Kidney tubule cell (primary cell): ENCODE data around the gene CCDC68.

Experiments
- DNase-seq: peaks from one replicate; pipeline ENCODE4 v3.0.0-alpha.2; 2018; ENCODE audit warnings: low spot score

CCDC68 gene

DNA sequence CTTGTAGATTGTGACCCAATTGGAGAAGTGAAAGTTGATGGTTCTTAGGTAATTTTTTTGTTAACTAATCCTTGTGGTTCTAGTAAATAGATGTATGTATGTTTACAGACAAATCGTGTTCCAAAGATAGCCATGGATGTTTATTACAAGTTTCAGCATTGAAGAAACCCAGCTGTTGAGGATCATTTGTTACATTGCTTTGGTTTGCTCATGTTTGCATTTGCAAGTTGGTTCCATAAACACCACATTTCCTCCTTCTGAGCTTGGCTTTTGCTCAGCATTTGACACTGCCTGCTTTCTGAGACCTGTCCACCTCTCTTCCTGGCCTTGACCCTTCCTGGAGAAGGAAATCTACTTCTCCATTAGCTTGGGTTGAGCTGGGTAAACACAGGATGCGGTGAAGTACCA is 1.8 kb upstream of the CCDC68 start:
- DNase-seq = no peak

DNA sequence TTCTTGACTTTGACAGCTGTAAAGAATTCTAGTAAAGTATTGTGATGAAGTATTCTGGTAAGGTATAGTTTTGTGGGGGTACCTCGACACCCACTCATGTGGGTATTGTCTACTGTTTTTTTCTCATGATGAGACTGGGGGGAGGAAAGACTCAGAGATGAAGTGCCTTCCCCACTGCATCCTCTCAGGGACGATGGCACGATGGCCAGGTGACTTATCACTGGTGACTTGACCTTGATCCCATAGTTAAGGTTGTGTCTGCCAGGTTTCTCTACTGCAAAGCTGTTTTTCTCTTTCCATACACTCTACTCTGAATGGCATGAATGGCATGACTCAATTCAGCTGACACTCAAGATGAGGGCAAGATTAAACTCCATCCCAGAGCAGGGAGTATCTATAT is 936 bp upstream of the CCDC68 start:
- DNase-seq = no peak

DNA sequence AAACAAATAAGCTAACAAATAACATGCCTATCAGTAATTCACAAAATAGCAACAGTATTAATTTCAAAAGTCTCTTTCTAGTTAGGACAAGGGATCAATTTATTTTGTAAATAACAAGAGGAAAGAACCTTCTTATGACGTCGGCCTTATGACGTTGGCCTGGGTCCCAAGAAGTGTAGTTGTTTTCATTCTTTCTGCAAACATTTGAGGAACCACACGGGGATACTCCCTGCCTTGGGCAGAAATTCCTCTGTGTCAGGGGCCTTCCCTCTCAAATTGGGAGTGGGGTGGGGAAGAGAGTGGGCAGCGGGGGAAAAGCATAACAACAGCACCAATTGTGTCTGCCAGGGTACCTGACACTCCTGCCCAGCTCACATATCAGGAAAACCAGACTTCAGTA is 1.3 kb downstream of the CCDC68 start:
- DNase-seq = no peak

DNA sequence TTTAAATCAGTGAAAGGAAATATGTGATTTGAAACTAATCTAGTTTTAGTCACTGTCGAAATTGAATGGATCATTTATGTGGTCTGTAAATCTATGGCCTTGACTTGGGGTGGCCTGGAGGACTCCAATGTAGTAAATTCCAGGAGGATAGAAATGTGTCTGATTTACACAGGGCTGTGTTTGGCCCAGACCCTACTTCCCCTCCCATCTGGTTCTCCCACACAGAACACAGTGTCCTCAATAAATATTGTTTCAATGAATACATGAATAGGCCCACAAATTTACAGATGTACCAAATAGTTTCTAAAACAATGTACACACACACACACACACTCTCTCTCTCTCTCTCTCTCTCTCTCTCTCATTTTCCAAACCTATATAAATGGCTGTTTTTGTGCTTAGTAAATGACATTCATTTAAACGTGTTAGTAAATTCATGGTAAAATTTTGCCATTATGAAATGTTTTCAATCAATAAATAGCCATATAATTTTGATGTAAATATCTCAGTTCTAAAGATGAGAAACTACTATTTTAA is 1.9 kb downstream of the CCDC68 start:
- no peak for DNase-seq

DNA sequence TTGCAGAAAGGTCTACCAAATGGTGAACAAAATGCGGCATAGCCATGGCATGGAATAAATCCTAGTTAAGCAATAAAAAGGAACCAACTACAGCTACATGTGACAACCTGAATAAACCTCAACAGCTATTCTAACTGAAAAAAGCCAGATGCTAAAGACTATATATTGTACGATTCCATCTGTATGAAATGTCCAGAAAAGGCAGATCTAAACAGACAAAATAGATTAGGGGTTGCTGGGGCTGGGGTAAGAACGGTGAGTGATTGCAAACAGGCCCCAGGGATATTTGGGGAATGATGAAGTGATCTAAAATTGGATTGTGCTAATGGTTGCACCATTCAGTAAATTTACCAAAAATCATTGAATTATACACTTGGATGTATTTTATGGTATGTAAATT is 2.8 kb downstream of the CCDC68 start:
- no peak for DNase-seq

DNA sequence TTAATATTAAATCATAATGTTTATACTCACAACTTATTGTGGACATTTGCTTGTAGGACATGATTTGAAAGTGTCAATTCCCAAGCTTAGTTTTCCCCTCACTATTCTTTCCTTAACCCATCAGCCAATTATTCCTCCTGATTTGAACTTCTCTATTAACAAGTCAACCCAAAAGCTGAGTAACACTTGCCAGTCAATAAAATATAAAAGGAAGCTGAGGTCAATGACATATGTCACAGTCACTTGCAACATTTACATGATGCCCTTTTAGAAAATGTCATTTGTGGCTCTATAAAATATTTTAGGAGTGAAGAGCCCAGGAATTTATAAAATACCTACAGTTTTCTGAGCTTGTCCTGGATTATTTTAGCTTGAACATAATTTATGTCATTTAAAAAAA is 7.2 kb downstream of the CCDC68 start:
- no peak for DNase-seq

DNA sequence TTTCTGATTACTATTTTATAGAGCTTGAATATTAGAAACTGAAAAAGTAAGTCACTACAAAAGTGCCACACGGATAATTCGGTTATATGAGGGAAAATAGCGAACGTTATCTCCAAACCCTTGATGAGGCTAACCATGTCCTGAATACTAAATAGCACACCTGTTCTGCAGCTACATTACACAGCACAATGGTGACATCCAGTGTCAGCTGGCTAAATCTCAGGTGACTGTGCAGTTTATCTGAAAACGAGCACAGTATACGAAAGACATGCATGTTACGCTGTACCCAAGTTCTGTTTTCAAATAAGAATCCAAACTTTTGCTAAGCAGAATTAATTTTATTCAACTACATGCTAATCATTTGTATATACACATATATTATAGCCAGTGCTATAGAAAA is 9.0 kb downstream of the CCDC68 start:
- peak; percentile 22 for DNase-seq

DNA sequence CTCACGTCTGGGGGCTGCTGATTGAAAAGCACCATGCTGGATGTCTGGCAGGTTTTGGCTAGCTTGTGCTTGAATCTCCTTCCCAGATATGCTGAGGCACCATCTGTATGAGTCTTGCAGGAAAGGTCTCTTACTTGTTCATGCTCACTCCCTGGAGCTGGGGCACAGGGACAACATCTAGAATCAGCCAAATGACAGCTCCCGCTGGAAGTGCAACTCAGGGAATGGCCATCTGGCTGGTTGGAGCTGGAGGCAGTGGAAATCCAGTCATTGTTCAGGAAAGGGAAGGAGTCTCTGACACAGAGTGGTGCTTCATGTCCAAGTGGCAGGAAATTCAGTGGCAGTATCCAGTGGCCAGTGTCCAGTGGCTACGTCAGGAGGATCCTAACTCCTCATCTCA is 9.7 kb downstream of the CCDC68 start:
- DNase-seq = no peak

DNA sequence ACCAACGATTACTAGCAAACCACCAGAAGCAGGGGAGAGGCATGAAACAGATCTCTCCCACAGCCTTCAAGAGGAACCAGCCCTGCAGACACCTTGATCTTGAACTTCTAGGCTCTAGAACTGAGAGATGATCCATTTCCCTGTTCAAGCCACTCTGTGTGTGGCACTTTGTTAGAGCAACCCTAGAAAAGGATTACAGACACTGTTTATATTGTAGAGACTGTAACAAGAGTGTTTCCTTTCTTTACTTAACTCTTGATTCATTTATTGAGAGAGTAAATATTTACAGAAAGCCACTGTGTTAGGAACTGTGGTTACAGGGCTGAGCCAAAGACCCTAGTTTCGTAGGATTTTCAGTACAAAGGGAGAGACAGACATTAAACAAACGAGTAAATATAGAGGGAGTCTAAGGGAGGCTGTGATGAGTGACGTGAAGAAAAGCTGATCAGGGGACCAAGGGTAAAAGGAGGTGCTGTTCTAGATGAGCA is 10.9 kb downstream of the CCDC68 start:
- DNase-seq = no peak

DNA sequence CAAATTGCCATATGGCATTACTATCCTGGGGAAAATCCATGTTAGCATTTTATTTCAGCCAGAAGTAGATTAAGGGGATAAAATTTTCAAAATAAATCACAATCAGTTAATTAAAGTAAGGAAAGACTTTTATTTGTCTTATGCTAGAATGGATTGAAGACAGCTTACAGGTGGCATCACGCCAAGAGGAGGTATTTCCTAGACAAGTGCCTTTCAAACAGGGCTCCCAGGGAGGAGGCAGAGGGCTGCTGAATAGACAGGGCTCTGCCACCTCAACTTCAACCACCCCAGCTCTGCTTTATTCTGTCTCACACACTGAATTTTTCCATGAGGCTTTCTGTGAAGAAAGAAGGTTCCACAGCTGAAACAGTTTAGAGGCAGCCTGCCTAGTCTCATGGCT is 12.2 kb downstream of the CCDC68 start:
- peak; percentile 9 for DNase-seq

DNA sequence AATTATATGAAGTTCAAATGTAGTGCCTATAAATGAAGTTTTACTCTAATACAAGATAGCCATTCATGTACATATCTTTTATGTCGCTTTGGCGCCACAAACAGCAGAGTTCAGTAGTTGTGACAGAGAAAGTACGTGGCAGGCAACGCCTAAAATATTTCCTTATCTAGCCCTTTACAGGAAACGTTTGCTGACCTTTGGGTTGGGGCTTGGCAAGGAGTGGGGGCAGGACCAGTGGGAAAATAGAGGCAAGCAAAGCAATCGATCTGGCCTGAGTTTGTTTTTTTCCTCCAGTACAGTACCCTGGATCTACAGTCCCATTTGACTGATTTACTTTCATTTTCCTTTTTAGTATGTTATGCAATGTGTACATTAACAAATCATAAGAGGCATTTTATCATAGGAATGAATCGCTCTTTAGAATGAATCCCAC is 13.1 kb downstream of the CCDC68 start:
- DNase-seq = no peak

DNA sequence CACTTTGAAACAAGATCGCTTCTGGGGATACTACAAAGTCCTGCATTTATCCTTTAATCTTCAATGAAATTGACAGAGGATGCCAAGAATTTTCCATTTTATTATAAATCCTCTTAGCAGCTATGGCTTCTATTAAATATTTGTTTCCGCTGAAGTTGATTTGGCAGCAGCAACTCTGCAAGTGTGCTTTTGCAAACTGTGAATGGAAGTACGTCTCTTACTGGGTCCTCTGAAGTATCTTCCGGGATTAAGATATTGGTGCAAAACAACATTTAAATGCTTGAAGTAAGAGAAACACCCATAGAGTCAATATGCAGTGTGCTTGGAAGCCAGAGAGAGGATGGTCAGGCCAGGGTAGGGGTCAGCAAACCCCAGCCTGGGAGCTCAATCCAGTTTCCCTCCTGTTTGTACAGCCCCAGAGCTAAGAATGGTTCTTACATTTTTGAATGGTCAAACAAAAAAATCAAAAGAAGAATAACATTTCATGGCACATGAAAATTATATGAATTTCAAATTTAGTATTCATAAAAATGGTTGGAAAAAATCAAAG is 13.6 kb downstream of the CCDC68 start:
- no peak for DNase-seq

DNA sequence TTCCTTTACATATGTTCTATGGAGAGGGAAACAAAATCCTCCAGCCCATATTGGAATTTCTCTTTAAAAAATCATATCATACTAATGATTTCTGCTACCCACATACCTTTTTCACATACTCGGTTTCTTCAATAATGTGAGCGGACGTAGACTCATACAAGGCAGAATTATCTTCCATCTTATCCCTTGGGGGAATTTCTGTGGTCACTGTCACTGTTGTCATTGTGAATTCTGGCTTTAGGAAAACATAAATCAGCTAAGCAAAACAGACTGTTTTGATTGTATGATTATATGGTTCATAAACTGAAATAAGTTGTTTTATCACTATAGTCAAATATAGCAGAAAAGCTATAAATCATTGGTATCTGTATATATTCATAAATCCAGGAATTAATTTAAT is 16.7 kb downstream of the CCDC68 start:
- no peak for DNase-seq

DNA sequence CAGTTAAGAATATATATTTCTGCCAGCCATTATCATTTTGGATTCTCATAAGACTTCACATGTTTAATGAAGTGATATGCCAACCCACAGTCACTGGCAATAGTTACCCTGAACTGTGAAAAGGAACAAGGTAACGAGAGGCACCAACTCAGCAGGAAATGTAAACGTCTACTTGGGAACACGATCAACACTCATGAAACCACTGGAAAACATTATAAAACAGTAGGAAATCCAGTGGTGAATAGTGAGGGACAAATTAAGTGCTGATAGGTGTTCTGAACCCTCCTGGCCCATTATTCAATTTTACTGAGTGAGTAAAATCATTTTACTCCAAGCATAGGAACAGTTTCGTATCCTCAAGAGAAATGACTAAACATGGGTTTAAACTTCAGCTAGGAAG is 17.1 kb downstream of the CCDC68 start:
- no peak for DNase-seq

DNA sequence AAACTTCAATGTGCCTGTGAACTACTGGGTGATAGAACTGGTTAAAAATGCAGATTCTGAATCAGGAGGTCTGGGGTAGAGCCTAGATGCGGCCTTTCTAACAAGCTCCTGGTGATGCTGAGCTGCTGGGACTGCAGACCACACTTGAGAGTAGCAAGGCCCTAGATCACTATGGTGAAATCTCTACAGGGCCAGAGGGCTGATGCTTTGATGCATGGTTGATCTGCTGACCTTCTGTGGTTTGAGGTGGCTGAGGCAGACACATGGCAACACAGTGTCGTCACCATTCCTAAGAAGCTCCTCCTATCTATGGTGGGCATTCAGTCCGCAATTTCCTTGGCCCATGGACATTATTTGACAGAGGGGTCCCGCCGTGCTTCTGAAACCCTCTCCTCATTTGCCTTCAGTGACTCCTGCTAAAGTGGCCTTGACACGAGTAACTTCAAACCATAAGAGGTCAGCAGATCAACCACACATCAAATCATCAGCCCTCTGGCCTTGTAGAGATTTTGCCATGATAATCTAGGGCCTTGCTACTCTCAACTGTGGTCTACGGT is 19.8 kb downstream of the CCDC68 start:
- peak; percentile 20 for DNase-seq

DNA sequence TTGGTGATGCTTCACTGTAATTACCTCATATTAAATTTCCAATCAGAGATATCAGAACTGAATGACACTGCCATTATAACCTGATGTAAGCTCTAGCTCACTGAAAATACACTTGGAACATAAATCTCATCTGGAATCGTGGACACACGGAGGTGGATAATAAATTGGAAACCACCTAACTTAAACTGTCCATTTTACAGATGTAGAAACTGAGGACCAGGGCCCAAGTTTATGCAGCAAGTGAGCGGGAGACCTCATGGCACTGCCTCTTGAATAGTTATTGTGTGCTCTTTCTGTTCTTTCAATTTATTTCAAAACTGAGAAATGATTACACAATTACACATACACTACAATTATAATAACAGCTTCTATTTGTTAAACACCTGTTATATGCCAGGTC is 20.8 kb downstream of the CCDC68 start:
- DNase-seq = no peak

DNA sequence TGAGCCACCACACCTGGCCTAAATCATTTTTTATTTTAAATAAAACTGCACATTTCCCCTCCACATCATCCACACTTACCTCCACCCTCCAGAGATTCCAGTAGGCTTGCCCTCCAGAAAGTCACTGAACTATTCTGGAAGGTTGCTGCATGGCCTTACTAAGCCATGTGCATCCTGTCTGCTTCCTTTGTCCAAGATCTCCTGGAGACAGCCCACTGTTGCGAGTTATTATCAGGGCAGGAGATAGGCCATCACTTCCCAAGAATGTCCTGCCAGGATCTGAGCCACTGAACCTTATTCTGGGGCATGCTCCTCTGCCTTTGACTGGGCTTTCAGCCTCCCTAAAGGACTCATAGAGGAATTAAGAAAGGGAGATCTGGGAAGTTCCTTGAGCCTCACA is 26.8 kb downstream of the CCDC68 start:
- no peak for DNase-seq

DNA sequence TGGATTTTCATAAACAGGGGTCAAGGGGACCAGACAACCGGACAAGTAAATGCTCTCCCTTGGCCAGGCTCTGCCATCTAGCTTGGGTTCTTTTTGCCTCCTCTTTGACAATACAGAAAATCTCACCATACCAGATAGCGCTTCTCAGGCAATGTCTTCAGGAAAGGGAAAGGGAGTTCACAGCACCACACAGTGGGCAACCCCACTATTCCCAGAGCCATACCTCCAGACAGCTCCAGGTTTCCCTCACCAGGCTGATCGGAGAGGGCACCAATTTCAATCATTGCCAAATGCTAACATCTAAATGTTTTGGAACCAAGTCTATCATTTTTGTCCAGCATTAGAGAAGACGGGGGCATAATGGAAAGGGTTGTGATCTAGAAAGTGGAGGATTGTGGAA is 28.1 kb downstream of the CCDC68 start:
- DNase-seq = no peak

DNA sequence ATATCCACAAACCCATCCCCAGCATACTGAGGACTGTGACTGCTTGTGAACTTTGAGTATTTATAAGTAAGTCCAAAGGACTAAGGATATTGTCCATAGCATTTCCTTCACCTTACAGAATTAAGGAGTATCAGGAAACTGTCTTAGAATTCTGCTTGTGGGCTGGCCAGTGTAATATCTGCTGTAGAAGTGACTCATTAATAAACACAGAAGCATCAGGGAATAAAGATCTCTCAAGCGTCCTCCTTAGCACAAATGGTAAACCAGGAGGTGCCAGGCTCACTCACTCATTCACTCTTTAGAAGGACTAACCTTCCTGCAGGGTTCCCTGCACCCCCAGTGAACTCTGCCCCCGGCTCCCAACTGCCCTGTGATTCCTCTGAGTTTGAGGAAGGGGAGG is 31.0 kb downstream of the CCDC68 start:
- peak; percentile 31 for DNase-seq

DNA sequence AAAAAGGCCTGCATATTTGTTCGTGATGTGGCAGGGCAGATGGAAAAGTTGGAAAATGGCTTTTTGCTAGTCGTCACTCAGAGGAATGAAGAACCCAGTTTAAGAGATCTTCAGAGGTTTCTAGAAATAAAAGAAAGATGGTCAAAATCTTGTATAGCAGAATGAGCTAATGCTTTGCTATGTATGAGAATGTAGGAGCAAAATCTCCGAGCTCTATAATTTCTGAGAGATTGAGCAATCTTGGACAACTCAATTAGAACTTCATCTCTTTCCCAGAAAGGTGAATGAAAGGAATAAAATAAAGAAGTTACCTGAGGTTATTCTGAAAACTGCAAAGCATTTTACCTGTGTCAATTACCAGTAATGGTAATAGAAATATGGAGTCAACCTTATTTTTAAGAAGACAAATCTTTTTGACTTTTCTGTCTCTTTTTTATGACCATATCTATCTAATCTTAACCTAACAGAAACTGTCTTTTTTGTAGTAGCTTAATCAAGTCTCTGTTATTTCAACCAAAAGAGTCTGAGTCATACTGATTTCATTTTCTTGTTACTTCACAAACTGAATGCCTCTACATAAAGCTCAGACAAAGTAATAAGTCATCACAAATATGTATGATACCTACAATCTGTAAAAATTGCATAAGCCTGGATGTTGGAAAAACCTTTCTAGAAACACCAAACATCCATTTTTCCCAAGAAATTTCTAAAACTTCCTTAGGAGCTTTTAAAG is 32.5 kb downstream of the CCDC68 start:
- DNase-seq = no peak

DNA sequence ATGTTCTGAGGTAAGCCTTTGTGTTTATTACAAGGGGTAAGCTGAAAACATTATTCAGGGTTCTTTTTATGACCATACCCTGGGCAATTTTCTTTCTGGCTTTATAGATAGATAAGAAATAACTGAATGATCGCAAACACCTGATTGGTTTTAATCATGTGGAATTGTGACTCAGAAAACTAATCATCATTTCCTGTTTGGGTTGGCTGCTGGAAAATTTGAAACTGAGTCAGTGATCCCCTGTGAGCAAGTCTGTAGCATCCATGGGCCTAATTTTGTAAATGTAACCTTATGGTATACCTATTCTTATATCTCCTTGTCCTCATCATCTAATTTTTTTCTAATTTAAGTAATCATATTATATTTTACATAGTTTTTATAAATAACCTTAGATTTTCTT is 34.3 kb downstream of the CCDC68 start:
- DNase-seq = peak; percentile 10

DNA sequence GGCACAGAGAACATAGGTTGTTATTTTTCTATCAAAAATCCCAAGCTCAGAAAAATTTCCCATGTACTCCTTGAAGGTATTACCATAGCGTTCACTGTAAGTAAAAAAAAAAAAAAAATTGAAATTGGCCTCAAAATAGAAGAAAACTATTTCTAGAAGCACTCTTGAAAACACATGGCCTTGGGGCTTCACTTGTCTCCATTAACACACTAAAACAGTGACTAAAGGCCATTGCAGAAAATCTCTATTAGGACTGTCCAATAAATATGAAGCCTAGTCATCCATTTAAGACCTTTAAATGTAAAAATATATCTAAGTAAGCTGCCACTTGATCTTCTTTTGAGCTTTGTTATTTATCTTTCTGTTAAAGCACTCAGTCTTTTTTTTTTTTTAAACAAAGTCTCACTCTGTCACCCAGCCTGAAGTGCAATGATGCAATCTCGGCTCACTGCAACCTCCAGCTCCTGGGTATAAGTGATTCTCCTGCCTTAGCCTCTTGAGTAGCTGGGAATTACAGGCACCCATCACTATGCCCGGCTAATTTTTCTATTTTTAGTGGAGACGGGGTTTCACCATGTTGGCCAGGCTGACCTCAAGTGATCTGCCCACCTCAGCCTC is 35.8 kb downstream of the CCDC68 start:
- DNase-seq = no peak

DNA sequence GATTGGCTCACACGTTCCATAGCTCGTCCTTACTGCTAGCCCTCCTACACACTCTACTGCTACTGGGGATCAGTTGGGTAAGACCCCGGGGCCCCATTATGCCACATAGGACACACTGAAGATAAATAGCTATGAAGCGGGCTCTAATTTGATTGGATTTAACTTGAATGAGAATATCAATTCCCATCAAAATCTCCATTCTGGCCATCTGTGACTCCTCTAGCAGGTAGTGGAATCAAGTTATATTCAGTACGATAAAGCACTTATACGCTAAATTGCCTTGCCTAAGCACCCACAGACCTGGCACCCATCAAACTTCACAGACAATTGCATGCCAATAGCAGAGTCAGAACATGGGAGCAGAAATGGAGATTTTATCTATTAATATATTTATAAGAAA is 39.8 kb downstream of the CCDC68 start:
- no peak for DNase-seq
